K562 (cell line): ENCODE results near the gene SLC26A6. TPM values are rescaled to one million over a fixed set of nuclear protein-coding genes. Genes with fewer than 3 reads are reported as not detected.

Experiments used
- ASH1L ChIP-seq: fragments of 450-650 bp; IDR thresholded peaks from 2 replicates; pipeline ENCODE4 v1.6.1; 2018; ENCODE audit warnings: borderline replicate concordance, mild to moderate bottlenecking, low read depth; ENCODE audit not compliant: partially characterized antibody
- CBX5 ChIP-seq: IDR thresholded peaks from 2 replicates; pipeline ENCODE4 v1.6.1; 2014; ENCODE audit warnings: low read depth, borderline replicate concordance
- CHCHD3 ChIP-seq: fragments of 250-450 bp; sonication (Bioruptor Pico); IDR thresholded peaks from 2 replicates; pipeline ENCODE4 v2.1.2; 2022; ENCODE audit warnings: mild to moderate bottlenecking
- ESRRB ChIP-seq: fragments of 250-450 bp; sonication (Bioruptor Pico); IDR thresholded peaks from 2 replicates; pipeline ENCODE4 v1.5.0; 2020; ENCODE audit warnings: mild to moderate bottlenecking, moderate library complexity, borderline replicate concordance
- HDAC6 ChIP-seq: IDR thresholded peaks from 2 replicates; pipeline ENCODE4 v1.6.1; 2012; ENCODE audit warnings: low read depth, mild to moderate bottlenecking, control low read depth, inconsistent platforms, low read length, moderate library complexity
- HMG20A ChIP-seq: fragments of 450-650 bp; formaldehyde crosslinking; conservative IDR thresholded peaks from 2 replicates; pipeline ENCODE4 v1.4.0; 2020; ENCODE audit warnings: mild to moderate bottlenecking, mixed read lengths
- KLF10 ChIP-seq: fragments of 250-450 bp; sonication (Bioruptor Pico); IDR thresholded peaks from 2 replicates; pipeline ENCODE4 v1.6.1; 2021; ENCODE audit warnings: matching md5 sums
- KLF16 ChIP-seq: IDR thresholded peaks from 2 replicates; pipeline ENCODE4 v1.6.1; 2016; ENCODE audit warnings: antibody characterized with exemption
- MAZ ChIP-seq, 2 experiments: fragments of 450-650 bp in 1 of 2; sonication (generic) in 1 of 2; formaldehyde crosslinking; IDR thresholded peaks in 1 of 2; conservative IDR thresholded peaks in 1 of 2; 2 replicates each; pipeline versions ENCODE4 v1.4.0 to v1.5.0; 2020; ENCODE audit warnings: mild to moderate bottlenecking in 1 of 2, missing genetic modification reagents in 1 of 2
- MED1 ChIP-seq: sonication (generic); formaldehyde crosslinking; IDR thresholded peaks from 2 replicates; pipeline ENCODE4 v1.8.1; 2023; ENCODE audit warnings: missing genetic modification reagents, borderline replicate concordance
- NFIX ChIP-seq: fragments of 250-450 bp; sonication (Bioruptor Pico); IDR thresholded peaks from 2 replicates; pipeline ENCODE4 v1.4.0; 2020; ENCODE audit warnings: low read depth, mild to moderate bottlenecking, moderate library complexity
- NFYB ChIP-seq: IDR thresholded peaks from 2 replicates; pipeline ENCODE4 v1.6.1; 2011; ENCODE audit warnings: mild to moderate bottlenecking, moderate library complexity; ENCODE audit not compliant: insufficient read length; ENCODE audit errors: extremely low read depth
- RAD51 ChIP-seq: fragments of 450-650 bp; IDR thresholded peaks from 2 replicates; pipeline ENCODE4 v1.7.1; 2016; ENCODE audit warnings: low read depth, mild to moderate bottlenecking, borderline replicate concordance
- RFX7 ChIP-seq: fragments of 250-450 bp; sonication (Bioruptor Pico); IDR thresholded peaks from 2 replicates; pipeline ENCODE4 v1.5.1; 2021; ENCODE audit warnings: mild to moderate bottlenecking
- SMARCE1 ChIP-seq: fragments of 450-650 bp; IDR thresholded peaks from 2 replicates; pipeline ENCODE4 v1.7.1; 2016; ENCODE audit warnings: mild to moderate bottlenecking
- STAG1 ChIP-seq: sonication (generic); formaldehyde crosslinking; IDR thresholded peaks from 2 replicates; pipeline ENCODE4 v1.5.0; 2020; ENCODE audit warnings: missing genetic modification reagents, borderline replicate concordance
- TCFL5 ChIP-seq: fragments of 250-450 bp; sonication (Bioruptor Pico); conservative IDR thresholded peaks from 2 replicates; pipeline ENCODE4 v1.6.1; 2021; ENCODE audit warnings: mild to moderate bottlenecking, moderate library complexity, matching md5 sums
- TEAD2 ChIP-seq: fragments of 450-650 bp; IDR thresholded peaks from 2 replicates; pipeline ENCODE4 v1.6.1; 2016; ENCODE audit warnings: missing genetic modification characterization, control low read depth, missing compliant biosample characterization
- ZNF184 ChIP-seq: sonication (generic); formaldehyde crosslinking; IDR thresholded peaks from 2 replicates; pipeline ENCODE4 v1.5.0; 2020; ENCODE audit warnings: missing genetic modification reagents
- ZNF408 ChIP-seq: fragments of 250-450 bp; sonication (Bioruptor Pico); IDR thresholded peaks from 2 replicates; pipeline ENCODE4 v1.4.0; 2020; ENCODE audit warnings: low read depth, mild to moderate bottlenecking, moderate library complexity
- ZNF551 ChIP-seq: fragments of 250-450 bp; sonication (Bioruptor Pico); IDR thresholded peaks from 2 replicates; pipeline ENCODE4 v1.5.0; 2021; ENCODE audit warnings: mild to moderate bottlenecking, moderate library complexity
- polyA plus RNA-seq, 8 experiments: library from polyadenylated mRNA; depleted of rRNA in 4 of 8; stranded (reverse) in 5 of 8; unstranded in 3 of 8; fragments of >200 nt; fragmentation: Nextera tagmentation in 2 of 8; fragmentation: Illumina TruSeq in 1 of 8; extraction: Ambion mirVana in 2 of 8; extraction: Trizol in 1 of 8; gene quantifications; 2 replicates each; pipeline versions ENCODE4 v1.2.1 to v1.2.3, GENCODE V29; 2011 to 2014; ENCODE audit warnings: inconsistent platforms in 1 of 8, missing spikeins in 1 of 8
- total RNA-seq, 7 experiments: library from RNA; depleted of rRNA in 6 of 7; stranded (reverse); fragments of >200 nt in 6 of 7; fragmentation: Illumina TruSeq in 2 of 7; extraction: Trizol in 2 of 7; gene quantifications; 2 replicates each; pipeline versions ENCODE4 v1.2.1 to v1.2.3, GENCODE V29; 2011 to 2021; ENCODE audit warnings: low replicate concordance in 1 of 7
- TF ChIP-seq, protein P1 (sequence below): fragments of 450-650 bp; formaldehyde crosslinking; IDR thresholded peaks from 2 replicates; pipeline ENCODE4 v1.4.0; 2020; ENCODE audit warnings: mild to moderate bottlenecking, moderate library complexity
- TF ChIP-seq, protein P2 (sequence below): fragments of 450-650 bp; IDR thresholded peaks from 2 replicates; pipeline ENCODE4 v1.6.1; 2016; ENCODE audit warnings: borderline replicate concordance
- TF ChIP-seq, protein P3 (sequence below): fragments of 450-650 bp; conservative IDR thresholded peaks from 2 replicates; pipeline ENCODE4 v1.6.1; 2016; ENCODE audit warnings: missing genetic modification characterization, low read depth, mild to moderate bottlenecking, missing compliant biosample characterization, moderate library complexity
- TF ChIP-seq, protein P4 (sequence below): fragments of 250-450 bp; sonication (Bioruptor Pico); IDR thresholded peaks from 2 replicates; pipeline ENCODE4 v1.4.0; 2020

The SLC26A6 gene
- total and polyA plus RNA-seq, 9 of the 15 experiments (the other 6 are each of a cell fraction or from before 2014, with no cell fraction given) = 2.1 to 27.2 (median 14.8) TPM

DNA sequence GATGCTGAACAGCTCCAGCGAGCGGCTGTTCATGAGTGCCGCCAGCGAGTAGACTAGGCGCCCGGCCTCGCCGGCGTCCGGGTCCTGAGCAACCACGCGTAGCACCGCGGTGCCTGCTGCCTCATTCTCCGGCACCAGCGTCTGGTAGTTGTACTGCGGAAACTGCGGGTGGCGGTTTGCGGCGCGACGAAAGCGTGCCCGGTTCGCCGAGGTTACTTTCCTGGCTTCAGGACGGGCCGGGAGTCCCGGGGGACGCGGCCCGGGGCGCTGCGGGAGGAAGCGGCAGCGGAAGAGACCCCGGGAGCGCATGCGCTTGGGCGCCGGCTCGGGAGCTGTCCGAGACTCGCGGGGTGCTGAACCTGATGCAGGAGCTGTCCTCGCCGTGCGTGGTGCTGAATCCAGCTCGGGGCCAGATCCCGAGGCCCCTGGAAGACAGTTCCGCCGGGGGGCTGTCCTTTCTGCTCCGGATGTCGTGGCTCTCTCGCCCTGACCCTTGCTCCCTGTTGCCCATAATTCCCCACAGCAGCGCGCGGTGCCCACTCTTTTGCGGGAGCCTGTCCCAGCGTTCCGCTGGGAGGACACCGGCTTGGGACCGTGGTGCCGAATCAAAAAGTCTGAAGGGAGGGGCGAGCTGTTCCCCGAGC is 26.4 kb upstream of the SLC26A6 start (continued):
- TF ChIP-seq RFX7 (CRISPR knock-in tag) (no peak), STAG1 (CRISPR knock-in tag) (peak; percentile 96), ZNF551 (CRISPR knock-in tag) (no peak), ZNF184 (peak; percentile 77; the same call in 1 of the 2 replicates), CBX5 (no peak), ZNF408 (CRISPR knock-in tag) (no peak), MED1 (CRISPR knock-in tag) (peak; percentile 96; the same call in 1 of the 2 replicates), NFYB (no peak), TCFL5 (CRISPR knock-in tag) (no peak), ASH1L (no peak), SMARCE1 (no peak), KLF16 (no peak), ESRRB (CRISPR knock-in tag) (no peak), RAD51 (no peak), HMG20A (CRISPR knock-in tag) (no peak), KLF10 (CRISPR knock-in tag) (no peak), CHCHD3 (CRISPR knock-in tag) (no peak), TEAD2 (tag) (no peak), MAZ (CRISPR knock-in tag; conservative IDR thresholded peaks at IDR 0.05 in 1 of 2, IDR thresholded peaks at IDR 0.05 in 1 of 2) (peak; percentile 47 to 100), NFIX (CRISPR knock-in tag) (no peak), HDAC6 (no peak)
- TF ChIP-seq, protein P1, sequence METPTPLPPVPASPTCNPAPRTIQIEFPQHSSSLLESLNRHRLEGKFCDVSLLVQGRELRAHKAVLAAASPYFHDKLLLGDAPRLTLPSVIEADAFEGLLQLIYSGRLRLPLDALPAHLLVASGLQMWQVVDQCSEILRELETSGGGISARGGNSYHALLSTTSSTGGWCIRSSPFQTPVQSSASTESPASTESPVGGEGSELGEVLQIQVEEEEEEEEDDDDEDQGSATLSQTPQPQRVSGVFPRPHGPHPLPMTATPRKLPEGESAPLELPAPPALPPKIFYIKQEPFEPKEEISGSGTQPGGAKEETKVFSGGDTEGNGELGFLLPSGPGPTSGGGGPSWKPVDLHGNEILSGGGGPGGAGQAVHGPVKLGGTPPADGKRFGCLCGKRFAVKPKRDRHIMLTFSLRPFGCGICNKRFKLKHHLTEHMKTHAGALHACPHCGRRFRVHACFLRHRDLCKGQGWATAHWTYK (CRISPR knock-in tag) = peak; percentile 75; the same call in 1 of the 2 replicates
- TF ChIP-seq, protein P2, sequence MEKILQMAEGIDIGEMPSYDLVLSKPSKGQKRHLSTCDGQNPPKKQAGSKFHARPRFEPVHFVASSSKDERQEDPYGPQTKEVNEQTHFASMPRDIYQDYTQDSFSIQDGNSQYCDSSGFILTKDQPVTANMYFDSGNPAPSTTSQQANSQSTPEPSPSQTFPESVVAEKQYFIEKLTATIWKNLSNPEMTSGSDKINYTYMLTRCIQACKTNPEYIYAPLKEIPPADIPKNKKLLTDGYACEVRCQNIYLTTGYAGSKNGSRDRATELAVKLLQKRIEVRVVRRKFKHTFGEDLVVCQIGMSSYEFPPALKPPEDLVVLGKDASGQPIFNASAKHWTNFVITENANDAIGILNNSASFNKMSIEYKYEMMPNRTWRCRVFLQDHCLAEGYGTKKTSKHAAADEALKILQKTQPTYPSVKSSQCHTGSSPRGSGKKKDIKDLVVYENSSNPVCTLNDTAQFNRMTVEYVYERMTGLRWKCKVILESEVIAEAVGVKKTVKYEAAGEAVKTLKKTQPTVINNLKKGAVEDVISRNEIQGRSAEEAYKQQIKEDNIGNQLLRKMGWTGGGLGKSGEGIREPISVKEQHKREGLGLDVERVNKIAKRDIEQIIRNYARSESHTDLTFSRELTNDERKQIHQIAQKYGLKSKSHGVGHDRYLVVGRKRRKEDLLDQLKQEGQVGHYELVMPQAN = peak; percentile 90
- TF ChIP-seq, protein P3, sequence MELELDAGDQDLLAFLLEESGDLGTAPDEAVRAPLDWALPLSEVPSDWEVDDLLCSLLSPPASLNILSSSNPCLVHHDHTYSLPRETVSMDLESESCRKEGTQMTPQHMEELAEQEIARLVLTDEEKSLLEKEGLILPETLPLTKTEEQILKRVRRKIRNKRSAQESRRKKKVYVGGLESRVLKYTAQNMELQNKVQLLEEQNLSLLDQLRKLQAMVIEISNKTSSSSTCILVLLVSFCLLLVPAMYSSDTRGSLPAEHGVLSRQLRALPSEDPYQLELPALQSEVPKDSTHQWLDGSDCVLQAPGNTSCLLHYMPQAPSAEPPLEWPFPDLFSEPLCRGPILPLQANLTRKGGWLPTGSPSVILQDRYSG (tag) = peak; percentile 66; the same call in 1 of the 2 replicates
- TF ChIP-seq, protein P4, sequence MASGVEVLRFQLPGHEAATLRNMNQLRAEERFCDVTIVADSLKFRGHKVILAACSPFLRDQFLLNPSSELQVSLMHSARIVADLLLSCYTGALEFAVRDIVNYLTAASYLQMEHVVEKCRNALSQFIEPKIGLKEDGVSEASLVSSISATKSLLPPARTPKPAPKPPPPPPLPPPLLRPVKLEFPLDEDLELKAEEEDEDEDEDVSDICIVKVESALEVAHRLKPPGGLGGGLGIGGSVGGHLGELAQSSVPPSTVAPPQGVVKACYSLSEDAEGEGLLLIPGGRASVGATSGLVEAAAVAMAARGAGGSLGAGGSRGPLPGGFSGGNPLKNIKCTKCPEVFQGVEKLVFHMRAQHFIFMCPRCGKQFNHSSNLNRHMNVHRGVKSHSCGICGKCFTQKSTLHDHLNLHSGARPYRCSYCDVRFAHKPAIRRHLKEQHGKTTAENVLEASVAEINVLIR = no peak
